Measurements from ENCODE around the gene ZFYVE28.

GRCh38 chr4:2438822-2439718 lies 20.6 kb upstream of the ZFYVE28 start:
- TF ChIP-seq, protein P1, sequence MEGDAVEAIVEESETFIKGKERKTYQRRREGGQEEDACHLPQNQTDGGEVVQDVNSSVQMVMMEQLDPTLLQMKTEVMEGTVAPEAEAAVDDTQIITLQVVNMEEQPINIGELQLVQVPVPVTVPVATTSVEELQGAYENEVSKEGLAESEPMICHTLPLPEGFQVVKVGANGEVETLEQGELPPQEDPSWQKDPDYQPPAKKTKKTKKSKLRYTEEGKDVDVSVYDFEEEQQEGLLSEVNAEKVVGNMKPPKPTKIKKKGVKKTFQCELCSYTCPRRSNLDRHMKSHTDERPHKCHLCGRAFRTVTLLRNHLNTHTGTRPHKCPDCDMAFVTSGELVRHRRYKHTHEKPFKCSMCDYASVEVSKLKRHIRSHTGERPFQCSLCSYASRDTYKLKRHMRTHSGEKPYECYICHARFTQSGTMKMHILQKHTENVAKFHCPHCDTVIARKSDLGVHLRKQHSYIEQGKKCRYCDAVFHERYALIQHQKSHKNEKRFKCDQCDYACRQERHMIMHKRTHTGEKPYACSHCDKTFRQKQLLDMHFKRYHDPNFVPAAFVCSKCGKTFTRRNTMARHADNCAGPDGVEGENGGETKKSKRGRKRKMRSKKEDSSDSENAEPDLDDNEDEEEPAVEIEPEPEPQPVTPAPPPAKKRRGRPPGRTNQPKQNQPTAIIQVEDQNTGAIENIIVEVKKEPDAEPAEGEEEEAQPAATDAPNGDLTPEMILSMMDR (conservative IDR thresholded peaks at IDR 0.05): no peak
- no peak for TF ChIP-seq EZH2 (IDR thresholded peaks at IDR 0.05; ENCODE audit: low read depth)
